GM19468 (cell line): ENCODE results near the gene STX8.
"Not testable (repeated sequence)": the region's sequence is repeated elsewhere in the genome, so short reads cannot be mapped to it uniquely, and the experiment has no call there.

Experiments
- ATAC-seq: cut with Tn5 transposase; IDR thresholded peaks from one replicate; pipeline ENCODE4 v1.9.1; 2021; ENCODE audit warnings: mild to moderate bottlenecking, moderate library complexity, moderate number of reproducible peaks; ENCODE audit not compliant: unreplicated experiment; ENCODE audit errors: extremely low read depth

The STX8 gene

DNA sequence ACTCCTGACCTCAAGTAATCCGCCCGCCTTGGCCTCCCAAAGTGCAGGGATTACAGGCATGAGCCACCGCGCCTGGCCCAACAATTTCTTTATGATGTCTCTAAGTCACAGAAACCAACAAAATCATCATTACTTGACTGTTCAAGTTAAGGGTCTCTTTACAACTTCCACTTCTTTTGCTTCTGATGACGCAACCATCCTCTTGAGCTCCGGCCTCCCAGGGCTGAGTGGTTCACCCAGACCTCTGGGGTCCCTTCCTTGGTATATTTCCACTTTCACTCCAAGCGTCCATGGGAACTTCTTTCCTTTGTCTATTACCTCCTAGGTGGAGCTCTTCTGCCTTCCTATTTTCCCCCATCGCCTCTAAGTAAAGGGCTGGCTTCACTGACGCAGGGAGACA, 300.6 kb downstream of the STX8 start:
- no peak for ATAC-seq

GRCh38 chr17:9273428-9274391, 301.9 kb downstream of the STX8 start:
- no peak for ATAC-seq

DNA sequence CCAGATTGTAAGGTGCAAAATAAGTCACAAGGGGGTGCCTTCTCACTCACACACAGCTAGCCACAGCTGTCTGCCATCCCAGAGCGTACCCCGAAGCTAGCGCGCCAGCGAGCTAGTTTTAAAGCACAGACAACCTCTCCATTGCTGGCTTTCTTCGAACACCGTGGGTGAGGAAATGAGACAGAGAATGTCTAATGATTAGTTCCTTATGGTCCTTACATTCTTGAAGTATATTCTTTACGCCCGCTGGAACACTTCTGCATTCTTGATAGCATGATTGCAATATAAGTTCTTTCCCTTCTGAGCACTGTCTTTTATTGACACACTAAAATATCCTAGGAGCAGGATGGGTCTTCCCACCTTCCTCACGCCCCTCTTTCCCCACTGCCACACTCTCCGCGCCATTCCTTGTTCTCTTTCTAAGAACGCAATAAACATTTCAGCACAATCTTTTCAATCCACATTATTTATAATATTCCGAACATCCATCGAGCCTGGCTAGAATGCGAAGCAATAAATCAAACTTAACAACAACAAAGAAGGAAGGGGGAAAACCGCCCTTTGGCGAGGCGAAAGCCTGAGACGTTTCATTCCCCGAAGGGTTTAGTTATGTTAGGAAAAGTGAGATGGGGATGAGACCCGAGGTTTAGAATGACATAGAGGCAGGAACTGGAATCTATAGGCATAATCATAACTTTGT, 303.0 kb downstream of the STX8 start:
- ATAC-seq, result no peak

DNA sequence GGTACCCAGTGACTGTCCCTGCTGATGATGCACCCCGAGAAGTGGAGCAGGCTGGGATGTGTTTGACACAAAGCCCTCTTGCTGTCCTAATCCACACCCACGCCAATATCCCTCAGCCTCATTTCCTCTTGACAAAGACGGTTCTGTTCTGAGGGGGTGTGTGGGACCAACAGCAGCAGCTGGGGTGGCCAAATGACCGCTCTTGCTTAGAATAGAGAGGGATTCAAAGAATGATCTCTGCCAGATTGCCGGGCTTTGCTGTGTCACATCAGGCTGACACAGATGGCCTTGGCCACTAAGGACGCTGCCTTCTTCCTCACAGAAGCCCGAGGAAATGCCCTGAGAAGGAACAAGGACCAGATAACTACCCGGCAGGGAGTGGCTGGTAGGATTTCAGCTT, 303.6 kb downstream of the STX8 start:
- ATAC-seq, result no peak

- no peak for ATAC-seq
Observed at GRCh38 chr17:9270921-9271320, 304.7 kb downstream of the STX8 start.

DNA sequence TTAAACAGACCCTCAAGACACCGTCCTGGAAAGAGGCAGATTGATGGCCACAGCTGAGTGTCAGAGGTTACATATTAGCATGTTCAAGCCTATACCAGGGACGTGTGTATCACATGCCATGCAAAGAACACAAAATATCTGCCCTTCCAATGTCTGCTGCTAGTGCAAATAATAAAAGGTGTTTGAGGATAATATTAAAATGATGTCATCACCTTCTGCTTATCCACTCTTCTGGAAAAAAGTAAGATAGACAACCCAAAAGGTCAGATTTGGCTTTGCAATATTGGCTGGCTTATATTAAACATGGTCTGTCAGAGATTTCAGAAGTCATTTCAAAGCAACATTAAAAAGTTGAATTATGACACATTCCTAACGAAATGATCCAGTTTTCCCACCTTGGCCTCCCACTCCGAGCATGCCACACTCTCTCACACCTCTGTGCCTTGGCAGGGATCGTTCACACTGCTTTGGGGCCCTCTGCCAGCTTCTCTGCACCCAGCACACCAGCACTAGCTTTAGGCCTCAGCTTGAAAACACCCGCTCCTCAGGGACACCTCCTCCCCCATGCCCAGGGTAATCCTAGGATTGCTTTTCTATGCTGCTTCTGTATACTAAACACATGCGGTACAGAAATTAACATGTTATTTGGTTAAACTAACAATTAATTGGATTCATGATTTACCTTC, 306.1 kb downstream of the STX8 start:
- no peak for ATAC-seq

GRCh38 chr17:9268546-9268945, 307.1 kb downstream of the STX8 start:
- no peak for ATAC-seq

DNA sequence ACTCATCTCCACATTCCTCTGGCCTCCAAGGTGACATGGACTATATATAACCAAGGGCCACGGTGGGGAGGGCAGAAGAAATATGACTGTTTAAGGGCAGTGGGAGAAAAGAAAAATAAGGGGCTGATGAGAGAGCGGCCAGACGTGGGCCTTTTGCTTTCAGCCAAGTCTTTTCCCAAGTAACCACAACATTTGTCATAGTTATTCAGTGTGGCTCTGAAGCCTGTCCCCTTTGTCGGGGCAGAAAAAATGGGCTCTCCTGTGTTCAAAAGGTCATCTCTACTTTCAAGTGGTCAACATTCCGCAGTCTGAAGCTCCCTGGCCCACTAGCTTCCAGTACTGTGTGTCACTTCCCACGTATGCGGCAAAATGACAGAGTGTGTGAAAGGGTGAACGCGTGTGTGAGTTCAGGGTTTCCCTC, 308.9 kb downstream of the STX8 start:
- no peak for ATAC-seq

- no peak for ATAC-seq
Observed at GRCh38 chr17:9266031-9266680, 309.5 kb downstream of the STX8 start.

- ATAC-seq, result no peak
Observed at GRCh38 chr17:9261081-9262012, 314.3 kb downstream of the STX8 start.

- no peak for ATAC-seq
Observed at GRCh38 chr17:9259419-9259818, 316.2 kb downstream of the STX8 start.

DNA sequence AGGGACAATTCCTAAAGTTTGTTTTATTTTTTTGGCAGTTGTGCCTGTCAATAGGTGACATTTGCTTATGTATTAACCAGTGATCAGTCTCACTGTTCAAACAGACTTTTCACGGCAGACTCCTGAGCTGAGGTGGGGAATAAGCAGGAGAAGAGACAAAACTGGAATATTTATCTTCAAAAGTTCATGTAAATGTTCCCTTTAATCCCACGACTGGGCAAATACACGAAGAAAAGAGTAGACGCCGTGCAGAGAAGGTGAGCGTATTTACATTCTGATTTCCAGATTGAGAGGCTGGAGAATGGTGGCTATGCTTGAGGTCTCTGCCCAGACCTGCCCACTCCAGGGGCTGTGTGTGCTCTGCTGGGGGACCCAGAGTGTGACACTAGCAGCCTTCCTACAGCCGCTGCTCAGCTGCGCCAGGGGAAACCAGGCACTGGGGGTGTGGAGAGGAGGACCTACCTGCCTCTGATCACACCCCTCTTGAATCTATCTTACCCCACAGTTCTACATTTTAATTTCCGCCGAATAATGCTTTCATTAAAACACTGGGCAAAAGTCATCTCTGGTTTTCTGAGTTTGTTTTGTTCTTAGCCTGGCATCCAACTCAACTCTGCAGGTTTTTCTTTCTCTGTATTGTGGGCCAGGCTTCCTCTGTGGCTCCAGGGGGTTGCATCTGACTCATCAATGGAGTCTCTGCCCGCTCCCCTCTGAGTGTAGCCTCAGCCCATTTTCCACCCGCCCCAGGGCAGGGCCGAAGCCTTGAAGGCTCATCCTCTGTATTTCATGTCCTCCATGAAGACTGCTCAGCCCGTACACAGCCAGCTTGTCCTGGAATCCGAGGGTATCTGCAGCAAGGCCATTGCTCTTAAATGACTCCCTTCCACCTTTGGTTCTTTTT, 317.3 kb downstream of the STX8 start:
- no peak for ATAC-seq

DNA sequence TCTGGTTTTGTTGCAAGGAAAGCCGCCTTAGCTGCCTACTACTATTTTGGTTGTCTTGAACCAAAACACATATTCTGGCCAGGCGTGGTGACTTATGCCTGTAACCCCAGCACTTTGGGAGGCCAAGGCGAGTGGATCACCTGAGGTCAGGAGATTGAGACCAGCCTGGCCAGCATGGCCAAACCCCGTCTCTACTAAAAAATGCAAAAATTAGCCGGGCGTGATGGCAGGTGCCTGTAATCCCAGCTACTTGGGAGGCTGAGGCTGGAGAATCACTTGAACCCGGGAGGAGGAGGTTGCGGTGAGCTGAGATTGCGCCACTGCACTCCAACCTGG, 318.0 kb downstream of the STX8 start:
- ATAC-seq, result not testable (repeated sequence)

- no peak for ATAC-seq
Observed at GRCh38 chr17:9256751-9257629, 318.6 kb downstream of the STX8 start.

- no peak for ATAC-seq
Observed at GRCh38 chr17:9256361-9256750, 319.3 kb downstream of the STX8 start.

GRCh38 chr17:9255833-9256232, 319.8 kb downstream of the STX8 start:
- no peak for ATAC-seq

DNA sequence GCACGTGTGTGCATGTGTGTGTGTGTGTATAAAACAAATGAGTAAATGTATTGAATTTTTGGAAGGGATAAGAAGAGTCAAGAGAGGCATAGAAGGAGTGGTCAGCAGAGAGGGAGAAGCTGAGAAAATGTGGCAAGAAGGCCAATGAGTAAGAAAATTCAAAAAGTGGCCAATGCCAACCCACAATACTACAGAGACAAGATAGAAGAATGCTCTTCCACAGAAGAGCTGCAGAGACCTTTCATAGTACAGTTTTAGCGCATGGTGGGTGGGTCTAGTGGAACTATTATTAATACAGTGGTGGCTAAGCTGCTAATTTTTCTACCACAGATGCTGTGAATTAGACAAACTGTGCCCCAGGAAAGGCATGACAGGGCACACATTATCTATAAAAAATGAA, 320.8 kb downstream of the STX8 start:
- ATAC-seq, result no peak

DNA sequence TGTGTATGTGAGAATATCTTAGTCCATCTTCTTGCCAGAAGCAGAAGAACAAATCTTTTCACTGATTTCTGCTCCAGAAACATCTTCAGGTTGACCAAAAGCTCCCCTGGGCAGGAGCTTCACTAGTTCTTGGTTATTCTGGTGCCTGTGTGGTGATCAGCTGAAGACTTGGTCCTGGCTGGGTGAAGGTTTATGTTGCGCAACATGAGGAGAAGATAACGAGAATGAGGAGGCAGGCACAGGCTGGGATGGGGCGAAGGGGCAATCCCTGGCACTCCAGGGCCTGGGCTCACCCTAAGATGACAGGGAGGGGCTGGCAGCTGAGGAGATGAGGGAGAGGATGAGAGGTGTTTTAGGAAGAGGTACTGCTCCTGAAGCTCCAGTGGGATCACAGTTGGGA, 322.3 kb downstream of the STX8 start:
- ATAC-seq, result no peak
